Measurements from ENCODE around the gene POC1B.

Gene POC1B

DNA sequence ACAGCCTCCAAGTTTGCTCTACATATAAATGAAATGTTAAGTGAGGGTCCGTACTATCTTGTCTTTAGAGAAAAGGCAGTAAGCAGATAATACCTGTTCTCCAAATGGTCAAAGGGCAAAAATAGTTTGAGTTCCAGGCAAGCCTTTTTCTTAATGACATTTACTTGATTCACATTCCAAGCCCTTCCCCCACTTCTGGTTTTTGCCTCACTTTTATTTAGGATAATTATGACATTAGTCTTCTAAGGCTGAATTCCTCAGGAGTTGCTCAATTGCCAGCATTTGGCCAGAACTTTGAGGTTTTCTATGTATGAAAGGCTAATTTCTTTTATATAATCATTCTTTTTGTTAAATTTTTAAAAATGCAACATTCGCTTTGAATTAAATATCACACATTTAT, 111.0 kb downstream of the POC1B start:
- DNase-seq: no peak

DNA sequence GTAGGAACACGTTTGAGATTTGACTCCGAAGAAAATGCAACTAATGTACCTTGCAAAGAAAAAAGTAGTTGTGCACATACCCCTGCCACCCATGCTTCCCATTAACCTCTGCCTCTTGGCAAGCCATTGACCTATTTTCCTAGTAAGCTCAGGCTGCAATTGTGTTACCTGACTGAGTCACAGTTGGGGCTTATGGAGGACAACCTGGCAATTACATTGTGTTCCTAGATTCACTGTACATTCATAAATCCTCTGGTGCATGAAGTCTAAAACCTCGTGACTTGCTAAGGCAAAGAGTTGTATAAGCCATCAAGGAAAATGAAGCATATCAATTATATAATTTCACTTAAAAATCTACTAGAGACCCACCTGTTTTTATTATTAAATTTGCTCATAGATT, 111.5 kb downstream of the POC1B start:
- no peak for DNase-seq

DNA sequence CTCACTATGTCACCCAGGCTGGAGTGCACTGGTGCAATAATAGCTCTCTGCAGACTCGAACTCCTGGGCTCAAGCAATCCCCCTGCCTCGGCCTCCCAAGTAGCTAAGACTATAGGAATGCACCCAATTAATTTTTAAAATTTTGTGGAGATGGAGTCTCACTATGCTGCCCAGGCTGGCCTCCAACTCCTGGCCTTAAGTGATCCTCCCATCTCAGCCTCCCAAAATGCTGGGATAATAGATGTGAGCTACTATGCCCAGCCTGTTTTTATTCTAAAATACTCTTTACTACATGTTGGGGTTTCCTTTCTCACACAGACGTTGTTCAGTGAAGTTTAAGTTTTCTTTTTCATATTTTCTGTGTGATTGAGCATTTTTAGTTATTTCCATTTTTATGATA, 112.6 kb downstream of the POC1B start:
- DNase-seq: no peak

- DNase-seq: no peak
These were observed 113.2 kb downstream of the POC1B start for GRCh38 chr12:89412665-89413064.

GRCh38 chr12:89411846-89412245, 114.0 kb downstream of the POC1B start:
- DNase-seq: no peak

GRCh38 chr12:89411234-89411633, 114.6 kb downstream of the POC1B start:
- DNase-seq: no peak

DNA sequence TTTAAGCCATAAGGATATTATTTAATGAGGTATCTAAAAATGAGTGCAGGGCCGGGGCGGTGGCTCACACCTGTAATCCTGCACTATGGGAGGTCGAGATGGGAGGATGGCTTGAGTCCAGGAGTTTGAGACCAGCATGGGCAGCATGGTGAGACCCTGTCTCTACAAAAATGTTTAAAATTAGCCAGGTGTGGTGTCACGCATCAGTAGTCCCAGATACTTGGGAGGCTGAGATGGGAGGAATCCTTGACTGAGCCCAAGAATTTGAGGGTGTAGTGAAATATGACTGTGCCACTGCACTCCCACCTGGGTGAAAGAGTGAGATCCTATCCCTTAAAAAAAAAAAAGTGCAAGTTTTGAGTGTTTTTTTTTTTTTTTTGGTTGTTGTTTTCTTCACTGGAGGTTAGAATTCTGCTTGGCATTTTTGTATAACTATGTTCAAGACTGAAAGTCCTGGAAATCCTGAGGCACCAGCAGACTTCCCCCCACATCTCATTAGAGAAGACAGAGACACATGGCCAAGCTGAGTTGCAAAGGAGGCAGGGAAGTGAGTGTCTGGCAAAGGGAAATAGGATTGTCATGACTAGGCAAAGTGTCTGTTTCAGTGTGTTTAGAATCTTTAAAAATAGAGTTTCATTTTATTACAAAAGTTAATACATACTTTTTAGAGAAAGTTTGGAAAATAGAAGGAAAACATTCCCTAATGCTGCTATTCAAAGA, 120.1 kb downstream of the POC1B start:
- no peak for DNase-seq

GRCh38 chr12:89401433-89402058, 124.3 kb downstream of the POC1B start:
- no peak for DNase-seq

GRCh38 chr12:89400415-89400814, 125.4 kb downstream of the POC1B start:
- DNase-seq: no peak

GRCh38 chr12:89395712-89396111, 130.1 kb downstream of the POC1B start:
- DNase-seq: no peak

DNA sequence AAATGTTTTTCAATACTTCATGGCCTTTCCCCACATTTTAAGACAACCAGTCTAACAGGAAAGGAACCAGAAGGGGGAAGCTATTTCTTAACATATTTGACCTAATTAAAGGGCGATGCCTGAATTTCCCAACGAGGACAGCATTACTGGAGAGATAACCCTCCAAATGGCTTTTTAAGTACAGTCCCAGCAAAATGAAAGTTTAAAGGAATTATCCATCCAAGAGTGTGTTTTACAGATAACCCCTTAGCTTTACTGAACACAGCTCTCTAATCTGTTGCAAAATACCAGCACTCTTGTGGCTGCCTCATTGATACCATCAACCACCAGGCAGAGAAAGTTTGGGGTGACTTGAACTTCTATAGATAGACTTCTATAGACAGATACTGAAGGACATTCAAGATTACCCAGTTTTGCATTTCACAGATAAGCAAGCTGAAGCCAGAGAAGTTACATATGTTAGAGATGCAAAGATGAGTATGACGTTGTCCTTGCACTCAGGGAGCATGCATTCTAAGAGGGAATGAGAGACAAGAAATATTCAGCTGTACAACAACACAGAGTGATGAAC, 132.2 kb downstream of the POC1B start:
- DNase-seq: no peak

DNA sequence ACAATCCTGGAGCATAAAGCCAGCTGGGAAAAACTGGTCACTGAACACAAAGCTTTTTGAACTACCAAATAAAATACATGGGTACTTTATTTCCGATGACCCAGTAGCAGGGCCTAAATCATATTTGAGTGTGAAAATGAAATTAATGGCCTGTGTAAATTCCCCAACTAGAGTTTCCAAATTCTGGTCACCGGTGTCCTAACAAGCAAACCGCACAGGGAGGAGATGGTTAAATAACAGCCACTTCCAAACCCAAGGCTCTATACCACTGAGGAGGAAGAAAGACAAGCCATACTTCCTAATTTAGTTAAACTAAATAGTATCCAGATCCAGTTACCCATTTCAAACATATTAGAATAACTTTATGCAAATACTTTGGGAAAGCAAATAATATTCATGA, 133.5 kb downstream of the POC1B start:
- DNase-seq: no peak

- no peak for DNase-seq
These were observed 134.0 kb downstream of the POC1B start for GRCh38 chr12:89391726-89392336.

DNA sequence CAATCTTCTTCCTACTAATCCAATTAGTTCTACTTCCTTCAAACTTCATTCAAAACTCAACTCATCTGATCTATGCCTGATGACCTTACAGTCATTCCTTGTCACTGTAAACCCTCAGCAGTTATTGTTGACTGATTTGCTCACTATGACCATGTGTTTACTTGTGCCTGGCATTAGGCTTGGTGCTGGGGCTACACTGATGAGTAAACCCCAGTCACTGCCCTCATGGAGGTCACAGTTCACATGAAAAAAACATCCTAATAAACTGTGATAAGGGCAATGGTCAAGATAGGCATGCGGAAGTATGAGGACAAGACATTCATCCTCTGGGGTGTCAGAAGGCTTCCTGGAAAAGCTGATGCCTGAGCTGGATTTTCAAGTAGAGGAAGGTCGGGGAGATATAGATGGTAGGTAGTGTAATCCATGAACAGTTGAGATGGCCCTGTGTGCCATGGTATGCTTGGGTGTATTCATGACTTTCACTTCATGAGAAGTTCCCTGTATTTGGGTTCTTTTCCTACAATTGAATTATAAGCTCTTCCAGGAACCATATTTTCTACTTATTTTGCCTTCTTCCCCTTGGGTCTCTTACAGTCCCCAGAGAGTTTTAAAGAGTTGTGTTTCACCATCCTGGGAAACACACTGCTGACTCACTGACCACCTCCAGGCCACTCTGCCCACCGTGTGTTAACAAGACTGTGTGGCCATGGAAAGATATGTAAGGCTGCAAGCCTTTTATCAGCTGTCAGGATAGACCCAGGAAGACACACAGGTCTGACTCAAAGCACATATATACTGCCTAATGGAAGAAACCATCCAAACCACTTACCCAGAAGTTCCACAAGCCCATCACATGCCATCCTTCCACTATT, 134.8 kb downstream of the POC1B start:
- DNase-seq: no peak

- no peak for DNase-seq
These were observed 135.8 kb downstream of the POC1B start for GRCh38 chr12:89389755-89390661.

DNA sequence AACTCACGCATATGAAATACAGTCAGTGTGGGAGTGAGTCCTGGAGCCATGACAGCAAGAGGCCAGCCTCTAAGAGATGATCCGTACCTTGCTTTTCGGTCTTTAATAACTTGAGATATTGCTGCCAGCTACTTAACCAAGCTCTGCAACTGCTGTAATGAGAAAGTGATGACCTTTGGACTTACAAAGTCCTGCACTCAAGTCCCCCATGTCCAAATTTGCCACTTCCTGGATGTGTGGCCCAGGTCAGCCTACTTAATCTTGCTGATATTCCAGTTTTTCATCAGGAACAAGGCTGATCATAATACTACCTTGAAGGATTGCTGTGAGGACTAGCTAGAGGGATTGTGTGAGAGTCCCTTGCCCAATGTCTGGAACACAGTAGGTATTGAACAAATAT, 139.7 kb downstream of the POC1B start:
- no peak for DNase-seq

DNA sequence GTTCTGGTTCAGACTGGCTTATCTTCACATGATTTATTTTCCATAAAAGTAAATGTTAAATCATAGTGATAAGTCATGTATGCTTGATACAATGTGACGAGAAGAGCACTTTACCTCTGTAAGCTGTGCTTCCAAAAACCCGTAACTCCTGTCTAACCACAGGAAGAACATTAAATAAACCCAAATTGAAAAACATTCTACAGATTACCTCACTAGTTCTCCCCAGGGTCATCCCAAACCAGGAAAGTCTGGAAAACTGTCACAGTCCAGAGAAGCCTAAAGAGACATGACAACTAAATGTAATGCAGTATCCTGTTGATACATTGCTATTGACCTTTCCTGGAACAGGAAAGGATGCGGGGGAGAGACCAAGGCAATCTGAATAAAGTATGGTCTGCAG, 141.0 kb downstream of the POC1B start:
- DNase-seq: no peak

DNA sequence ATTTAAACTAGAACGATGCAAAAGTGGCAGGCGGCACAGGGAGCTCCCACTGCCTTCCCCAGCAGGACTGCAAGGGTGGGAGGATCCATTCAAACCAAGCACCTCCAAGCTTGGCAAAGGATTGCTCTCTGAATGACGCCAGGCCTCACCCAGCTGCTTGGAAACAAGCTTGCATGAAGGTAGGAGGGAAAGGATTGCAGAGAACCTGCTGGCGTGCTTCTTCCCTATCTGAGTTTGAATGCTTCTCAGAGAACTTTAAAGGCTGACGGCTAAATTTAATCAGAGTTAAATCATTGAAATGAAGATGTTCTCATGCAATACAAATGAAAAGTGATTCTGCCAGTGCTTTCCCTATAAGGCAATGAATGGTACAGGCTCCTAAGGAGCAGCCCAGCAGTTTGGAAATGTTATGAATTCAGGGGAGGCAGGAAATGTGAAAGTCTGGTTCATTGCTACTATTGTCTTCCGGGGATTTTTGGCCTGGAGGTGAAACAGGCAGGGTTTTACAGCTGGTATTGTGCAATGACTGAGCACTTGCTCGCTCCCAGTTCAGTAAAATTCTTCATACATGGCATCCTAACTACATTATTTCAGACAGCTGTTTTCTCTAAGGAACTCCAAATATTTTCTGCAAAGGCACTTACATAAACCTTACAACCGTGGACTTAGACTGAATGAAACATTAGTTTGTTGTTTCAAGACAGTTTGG, 141.6 kb downstream of the POC1B start:
- peak; percentile 59 for DNase-seq

GRCh38 chr12:89383235-89384049, 142.4 kb downstream of the POC1B start:
- DNase-seq: no peak

GRCh38 chr12:89382328-89382727, 143.5 kb downstream of the POC1B start:
- no peak for DNase-seq
